Mammary epithelial cell (primary cell): ENCODE measurements around the gene WDR55.

Source experiments
- EZH2 ChIP-seq: IDR thresholded peaks from 2 replicates; pipeline ENCODE4 v1.6.1; 2012; ENCODE audit warnings: low read length, inconsistent platforms, borderline replicate concordance
- TF ChIP-seq, protein P1 (sequence below), 2 donors: IDR thresholded peaks in 1 of 2; conservative IDR thresholded peaks in 1 of 2; 2 replicates each; pipeline ENCODE4 v1.5.1; 2011 to 2012; ENCODE audit warnings: inconsistent platforms in 2 of 2, low read length in 2 of 2, mild to moderate bottlenecking in 2 of 2, control low read depth in 1 of 2, low read depth in 1 of 2; ENCODE audit not compliant: insufficient read depth in 1 of 2; ENCODE audit errors: extremely low read depth in 1 of 2

DNA sequence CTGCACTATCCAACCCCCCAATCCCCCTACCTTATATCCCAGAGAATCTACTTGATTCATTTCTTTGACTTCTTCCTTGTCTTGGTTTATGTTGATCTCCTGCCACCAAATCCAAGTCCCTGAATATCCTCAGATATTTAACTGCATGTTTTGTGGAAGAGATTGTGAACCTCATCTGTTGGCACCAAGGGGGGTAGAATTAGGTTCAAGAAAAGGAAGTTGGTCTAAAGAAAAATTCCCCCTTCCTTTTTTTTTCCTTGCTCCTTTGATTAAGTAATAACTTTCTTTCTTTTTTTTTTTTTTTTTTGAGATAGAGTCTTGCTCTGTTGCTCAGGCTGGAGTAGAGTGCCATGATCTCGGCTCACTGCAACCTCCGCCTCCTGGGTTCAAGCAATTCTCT, 31.2 kb upstream of the WDR55 start:
- TF ChIP-seq, protein P1, sequence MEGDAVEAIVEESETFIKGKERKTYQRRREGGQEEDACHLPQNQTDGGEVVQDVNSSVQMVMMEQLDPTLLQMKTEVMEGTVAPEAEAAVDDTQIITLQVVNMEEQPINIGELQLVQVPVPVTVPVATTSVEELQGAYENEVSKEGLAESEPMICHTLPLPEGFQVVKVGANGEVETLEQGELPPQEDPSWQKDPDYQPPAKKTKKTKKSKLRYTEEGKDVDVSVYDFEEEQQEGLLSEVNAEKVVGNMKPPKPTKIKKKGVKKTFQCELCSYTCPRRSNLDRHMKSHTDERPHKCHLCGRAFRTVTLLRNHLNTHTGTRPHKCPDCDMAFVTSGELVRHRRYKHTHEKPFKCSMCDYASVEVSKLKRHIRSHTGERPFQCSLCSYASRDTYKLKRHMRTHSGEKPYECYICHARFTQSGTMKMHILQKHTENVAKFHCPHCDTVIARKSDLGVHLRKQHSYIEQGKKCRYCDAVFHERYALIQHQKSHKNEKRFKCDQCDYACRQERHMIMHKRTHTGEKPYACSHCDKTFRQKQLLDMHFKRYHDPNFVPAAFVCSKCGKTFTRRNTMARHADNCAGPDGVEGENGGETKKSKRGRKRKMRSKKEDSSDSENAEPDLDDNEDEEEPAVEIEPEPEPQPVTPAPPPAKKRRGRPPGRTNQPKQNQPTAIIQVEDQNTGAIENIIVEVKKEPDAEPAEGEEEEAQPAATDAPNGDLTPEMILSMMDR (conservative IDR thresholded peaks at IDR 0.05 in 1 of 2, IDR thresholded peaks at IDR 0.05 in 1 of 2; ENCODE audit: extremely low read depth in 1 of 2, insufficient read depth in 1 of 2, low read depth in 1 of 2, low read length in 2 of 2), result no peak
- no peak for TF ChIP-seq EZH2
